ENCODE measurements around the gene ADAM22. TPM values are rescaled to one million over a fixed set of nuclear protein-coding genes. Genes with fewer than 3 reads are reported as not detected.

Gene ADAM22
- polyA plus RNA-seq, 3 donors from 2014 or later, result 1.3 to 1.7 TPM; not detected in 1

DNA sequence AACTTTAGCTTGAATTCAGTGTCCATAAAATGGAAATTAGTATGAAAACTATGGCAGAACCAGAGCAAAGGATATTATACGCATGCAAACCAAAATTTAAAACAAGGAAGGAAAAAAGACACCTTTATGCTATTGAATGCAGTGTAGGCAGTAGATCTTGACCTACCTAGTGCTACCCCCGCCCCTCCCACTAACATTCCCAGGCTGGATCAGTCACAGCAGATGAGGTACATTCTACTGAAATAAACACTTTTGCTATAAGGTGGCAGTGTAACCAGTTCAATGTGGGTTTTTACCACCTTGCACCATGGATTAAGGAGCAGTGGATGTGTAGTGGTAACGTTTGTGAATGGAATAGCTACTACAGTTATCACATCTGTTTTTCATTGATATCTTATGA is 257.9 kb downstream of the ADAM22 start:
- no peak for DNase-seq
- Mint-ChIP-seq H3K4me3 (no peak overlapping the region), H3K4me1 (no peaks in the 10 kb centered on the region), H3K9me3 (no peaks in the 10 kb centered on the region), H3K36me3 (no peaks in the 10 kb centered on the region), H3K27ac (no peak overlapping the region), H3K27me3 (ENCODE audit: low read depth in 3 of 3) (no peaks in the 10 kb centered on the region)

DNA sequence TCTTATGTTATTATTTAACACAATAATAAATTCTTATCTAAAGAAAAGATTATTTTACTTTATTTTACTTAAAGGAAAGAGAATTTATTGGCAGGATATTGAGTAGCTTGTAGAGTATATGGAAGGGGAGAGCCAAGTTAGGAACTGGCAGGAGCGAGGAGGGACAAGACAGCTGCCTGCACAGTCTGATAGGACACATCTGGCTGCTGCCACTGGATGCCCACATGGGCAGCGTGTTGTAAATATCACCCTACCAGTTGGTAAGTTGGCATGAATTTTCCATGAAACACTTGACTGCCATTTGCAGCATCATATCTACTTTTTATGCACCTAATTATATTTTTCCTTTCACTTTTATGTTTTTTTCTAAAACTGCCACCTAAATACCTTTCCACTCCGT is 266.2 kb downstream of the ADAM22 start:
- peak overlapping the region in 1 of 6 donors; percentile 23 for H3K27ac Mint-ChIP-seq

DNA sequence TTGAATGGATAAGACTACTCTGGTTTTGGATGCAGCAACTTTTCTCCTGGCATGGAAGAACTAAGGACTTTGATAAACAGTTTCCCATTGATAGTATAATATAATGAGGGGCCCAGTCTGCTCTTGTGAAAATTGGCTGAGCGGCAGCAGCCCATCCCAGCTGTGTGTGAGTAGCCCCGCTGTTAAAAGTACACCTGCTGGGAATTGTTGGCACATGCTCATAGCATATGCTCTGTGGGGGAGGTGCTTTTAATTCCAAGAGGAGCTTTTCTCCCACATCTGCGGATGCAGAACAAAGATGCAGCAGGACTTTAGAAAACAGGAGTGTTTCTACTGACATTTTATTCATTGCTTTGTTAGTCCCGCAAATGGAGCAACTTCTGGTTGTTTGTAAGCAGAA is 266.7 kb downstream of the ADAM22 start:
- no peak for DNase-seq
- Mint-ChIP-seq H3K27me3 (ENCODE audit: low read depth in 3 of 3) (no peaks in the 10 kb centered on the region), H3K27ac (peak overlapping the region in 1 of 6 donors; percentile 23), H3K4me3 (no peak overlapping the region), H3K4me1 (peaks cover 3 to 19% of the 10 kb centered on the region in 2 donors), H3K36me3 (peaks cover 15 to 34% (median 21%) of the 10 kb centered on the region in 3 donors), H3K9me3 (no peaks in the 10 kb centered on the region)

More for the DNA sequence above, 266.2 kb downstream of the ADAM22 start:
- H3K27me3 Mint-ChIP-seq (ENCODE audit: low read depth in 3 of 3), result no peaks in the 10 kb centered on the region
- H3K36me3 Mint-ChIP-seq, result peaks cover 14 to 30% (median 16%) of the 10 kb centered on the region in 3 donors
- no peak for DNase-seq
- peaks cover 3 to 19% of the 10 kb centered on the region in 2 donors for H3K4me1 Mint-ChIP-seq
- H3K4me3 Mint-ChIP-seq, result no peak overlapping the region
- no peaks in the 10 kb centered on the region for H3K9me3 Mint-ChIP-seq

DNA sequence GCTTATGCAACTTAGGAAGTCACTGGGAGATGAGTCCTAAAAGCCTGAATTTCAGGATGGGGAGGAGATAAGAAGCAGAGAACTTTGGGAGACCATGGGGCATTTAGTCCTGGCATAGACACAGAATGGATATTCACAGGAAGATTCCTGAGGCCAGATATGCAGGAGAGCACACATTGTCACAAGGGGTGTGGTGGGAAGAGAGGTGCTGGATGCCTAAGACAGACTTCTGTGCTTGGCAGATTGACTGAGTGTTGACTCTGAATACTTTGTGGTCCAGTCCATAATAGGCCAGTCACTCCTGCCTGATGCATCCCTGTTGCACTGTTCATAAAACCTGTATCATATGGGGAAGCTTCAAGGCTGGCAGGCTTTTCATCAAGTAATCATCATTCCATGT is 267.3 kb downstream of the ADAM22 start:
- H3K4me3 Mint-ChIP-seq, result no peak overlapping the region
- no peaks in the 10 kb centered on the region for H3K9me3 Mint-ChIP-seq
- H3K27ac Mint-ChIP-seq, result peak overlapping the region in 1 of 6 donors; percentile 23
- H3K4me1 Mint-ChIP-seq, result peaks cover 3 to 19% of the 10 kb centered on the region in 2 donors
- H3K27me3 Mint-ChIP-seq (ENCODE audit: low read depth in 3 of 3), result no peaks in the 10 kb centered on the region
- no peak for DNase-seq
- H3K36me3 Mint-ChIP-seq, result peaks cover 20 to 39% (median 24%) of the 10 kb centered on the region in 3 donors

DNA sequence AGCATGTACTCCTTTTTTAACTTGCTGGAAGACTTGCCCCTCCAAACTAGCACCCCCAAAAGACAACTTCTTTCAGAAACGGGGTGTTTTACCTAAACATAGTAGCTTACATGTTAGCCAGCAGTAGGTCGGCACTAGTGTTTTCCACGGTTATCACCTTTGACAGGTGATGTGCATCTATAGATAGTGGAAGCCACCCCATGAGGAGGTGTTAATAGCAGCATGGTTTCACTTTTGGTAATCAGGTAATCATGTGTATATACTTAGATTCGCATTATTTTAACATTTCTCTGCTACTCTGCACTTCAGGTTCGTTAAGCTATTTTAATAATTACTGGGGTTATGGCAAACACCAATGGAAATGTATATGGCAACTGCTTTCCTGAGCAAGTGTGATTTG is 268.2 kb downstream of the ADAM22 start:
- H3K9me3 Mint-ChIP-seq, result no peaks in the 10 kb centered on the region
- H3K4me1 Mint-ChIP-seq, result peaks cover 3 to 19% of the 10 kb centered on the region in 2 donors
- H3K27me3 Mint-ChIP-seq (ENCODE audit: low read depth in 3 of 3), result no peaks in the 10 kb centered on the region
- H3K36me3 Mint-ChIP-seq, result peaks cover 25 to 46% (median 25%) of the 10 kb centered on the region in 3 donors
- no peak overlapping the region for H3K4me3 Mint-ChIP-seq
- H3K27ac Mint-ChIP-seq, result peak overlapping the region in 3 of 6 donors; percentile 20 to 51 (median 43)
- no peak for DNase-seq

DNA sequence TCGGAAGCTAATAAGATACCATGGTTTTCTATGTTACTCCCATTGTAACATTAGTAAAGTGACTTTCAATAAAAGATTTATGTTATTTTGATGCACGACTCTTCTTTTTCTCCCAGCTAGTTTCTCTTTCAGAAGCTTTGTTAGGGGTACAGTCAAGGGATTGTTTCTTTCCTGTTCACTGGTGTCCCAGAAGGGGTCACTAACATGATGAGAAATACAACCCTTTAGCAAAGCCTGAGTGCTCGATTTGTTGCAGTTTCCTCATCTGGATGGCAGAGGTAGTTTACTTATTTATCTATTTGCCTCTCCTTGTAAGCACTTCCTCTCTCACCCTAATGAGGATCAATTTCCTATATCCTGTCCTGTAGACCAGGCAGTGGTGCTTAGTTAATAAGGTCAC is 268.7 kb downstream of the ADAM22 start:
- peak overlapping the region in 2 of 6 donors; percentile 10 to 78 for H3K27ac Mint-ChIP-seq
- DNase-seq, result no peak
- no peak overlapping the region for H3K4me3 Mint-ChIP-seq
- H3K36me3 Mint-ChIP-seq, result peaks cover 28 to 52% (median 28%) of the 10 kb centered on the region in 3 donors
- no peaks in the 10 kb centered on the region for H3K9me3 Mint-ChIP-seq
- peaks cover 3 to 19% of the 10 kb centered on the region in 2 donors for H3K4me1 Mint-ChIP-seq
- H3K27me3 Mint-ChIP-seq (ENCODE audit: low read depth in 3 of 3), result no peaks in the 10 kb centered on the region

DNA sequence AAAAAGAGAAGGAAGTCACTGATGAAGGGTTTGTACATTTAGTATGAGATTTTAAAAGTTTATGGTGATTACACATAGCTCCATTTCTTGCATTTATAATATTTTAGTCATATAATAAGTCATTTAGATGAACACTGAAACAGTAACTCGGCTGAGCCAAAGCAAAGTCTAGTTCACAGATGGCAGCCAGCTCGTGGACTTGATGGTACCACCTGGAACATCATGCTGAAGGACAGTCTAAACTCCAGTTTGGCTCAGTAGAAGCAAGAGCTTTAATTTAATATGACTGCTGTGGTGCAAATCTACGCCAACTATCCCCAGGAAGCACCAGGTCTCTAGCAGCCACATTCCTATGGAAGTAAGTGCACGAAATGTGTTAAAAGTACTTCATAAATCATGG is 269.4 kb downstream of the ADAM22 start:
- DNase-seq, result no peak
- Mint-ChIP-seq H3K27me3 (ENCODE audit: low read depth in 3 of 3) (no peaks in the 10 kb centered on the region), H3K9me3 (no peaks in the 10 kb centered on the region), H3K4me3 (no peak overlapping the region), H3K4me1 (peaks cover 3 to 19% of the 10 kb centered on the region in 2 donors), H3K36me3 (peaks cover 28 to 54% (median 28%) of the 10 kb centered on the region in 3 donors), H3K27ac (peak overlapping the region in 1 of 6 donors; percentile 10)

DNA sequence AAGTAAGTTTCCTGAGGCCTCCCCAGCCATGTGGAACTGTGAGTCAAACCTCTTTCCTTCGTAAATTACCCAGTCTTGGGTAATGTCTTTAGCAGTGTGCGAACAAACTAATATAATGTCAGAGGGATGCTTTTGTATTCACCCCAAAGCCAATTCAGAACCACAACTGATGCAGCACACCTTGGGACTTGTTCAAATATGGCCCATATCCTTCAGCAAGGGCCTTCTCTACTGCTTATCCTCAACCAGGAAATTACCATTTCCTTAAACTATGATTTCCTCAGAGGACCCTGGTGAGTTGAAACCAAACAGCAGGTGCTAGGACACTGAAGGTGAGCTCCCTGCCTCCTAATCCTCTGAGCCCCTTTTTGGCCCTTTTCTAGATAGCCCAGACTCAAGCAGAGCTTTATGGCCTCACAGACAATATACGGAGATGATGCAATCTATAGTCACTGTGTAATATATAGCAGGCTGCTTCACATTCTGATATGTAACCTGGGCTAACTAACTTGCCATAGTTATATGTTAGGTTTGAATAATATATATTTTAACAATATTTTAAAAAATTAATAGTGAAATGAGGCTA is 270.6 kb downstream of the ADAM22 start:
- Mint-ChIP-seq H3K4me1 (peaks cover 3 to 19% of the 10 kb centered on the region in 2 donors), H3K36me3 (peaks cover 33 to 61% (median 35%) of the 10 kb centered on the region in 3 donors), H3K27ac (peak overlapping the region in 2 of 6 donors; percentile 9 to 76), H3K4me3 (no peak overlapping the region), H3K9me3 (no peaks in the 10 kb centered on the region), H3K27me3 (ENCODE audit: low read depth in 3 of 3) (no peaks in the 10 kb centered on the region)
- no peak for DNase-seq

DNA sequence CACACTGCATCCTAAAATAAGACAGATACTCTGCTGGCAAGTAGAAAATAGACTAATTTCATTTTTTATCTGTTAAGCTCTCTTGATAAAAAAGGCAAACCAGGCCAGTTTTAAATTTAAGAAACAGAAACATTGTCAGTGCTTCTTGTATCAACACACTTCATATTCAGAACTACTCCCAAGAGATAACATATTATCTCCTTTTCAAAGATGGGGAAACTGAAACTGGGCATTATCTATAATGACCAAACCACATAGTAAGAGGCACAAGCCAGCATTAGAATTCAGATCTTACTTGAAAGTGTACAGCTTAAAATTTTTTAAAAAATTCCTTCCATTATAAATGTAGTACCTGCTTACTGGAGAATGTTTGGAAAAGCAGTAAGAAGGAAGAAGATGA is 271.1 kb downstream of the ADAM22 start:
- no peaks in the 10 kb centered on the region for H3K9me3 Mint-ChIP-seq
- no peak overlapping the region for H3K27ac Mint-ChIP-seq
- peaks cover 3 to 19% of the 10 kb centered on the region in 2 donors for H3K4me1 Mint-ChIP-seq
- H3K4me3 Mint-ChIP-seq, result no peak overlapping the region
- DNase-seq, result no peak
- no peaks in the 10 kb centered on the region for H3K27me3 Mint-ChIP-seq (ENCODE audit: low read depth in 3 of 3)
- H3K36me3 Mint-ChIP-seq, result peaks cover 33 to 67% (median 35%) of the 10 kb centered on the region in 3 donors

DNA sequence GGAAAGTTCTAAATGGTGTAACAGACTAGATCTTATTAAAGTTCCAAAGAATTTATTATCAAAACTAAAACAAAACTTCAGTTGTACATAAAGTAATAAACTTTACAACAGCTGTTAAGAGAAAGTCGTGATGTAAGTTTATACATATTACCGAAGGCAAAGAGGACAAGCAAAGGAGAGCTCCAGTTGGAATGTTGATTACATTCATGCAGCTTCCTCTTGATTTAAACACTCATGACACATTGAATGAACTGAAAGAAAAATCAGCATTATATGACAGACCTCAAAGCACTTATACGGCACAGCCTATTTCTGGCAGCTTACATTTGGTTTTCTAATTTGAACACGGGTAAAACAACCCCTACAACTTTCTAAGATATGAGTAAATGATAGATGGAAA is 272.2 kb downstream of the ADAM22 start:
- H3K4me3 Mint-ChIP-seq, result no peak overlapping the region
- no peaks in the 10 kb centered on the region for H3K27me3 Mint-ChIP-seq (ENCODE audit: low read depth in 3 of 3)
- H3K9me3 Mint-ChIP-seq, result no peaks in the 10 kb centered on the region
- peaks cover 3 to 19% of the 10 kb centered on the region in 2 donors for H3K4me1 Mint-ChIP-seq
- DNase-seq, result no peak
- H3K27ac Mint-ChIP-seq, result no peak overlapping the region
- peaks cover 29 to 65% (median 35%) of the 10 kb centered on the region in 3 donors for H3K36me3 Mint-ChIP-seq

DNA sequence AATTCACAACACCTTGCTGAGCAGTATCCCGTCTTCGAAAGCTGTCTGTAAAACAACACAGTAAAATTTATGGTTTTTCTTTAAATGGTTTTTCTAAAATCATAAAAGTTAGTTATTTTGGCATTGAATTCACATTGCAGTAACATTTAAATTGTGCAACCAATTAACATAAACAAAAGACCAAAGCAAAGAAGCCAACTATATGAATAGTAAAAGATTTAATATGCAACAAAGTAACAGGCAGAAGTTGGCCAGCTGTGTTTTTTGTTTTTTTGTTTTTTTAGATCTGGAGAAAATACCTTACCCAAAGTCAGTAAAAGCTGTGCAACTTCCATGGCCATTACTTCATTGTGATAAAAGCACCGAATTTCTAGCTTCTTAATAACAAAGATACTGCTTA is 274.5 kb downstream of the ADAM22 start:
- peaks cover 29 to 64% (median 40%) of the 10 kb centered on the region in 3 donors for H3K36me3 Mint-ChIP-seq
- no peak overlapping the region for H3K27ac Mint-ChIP-seq
- H3K4me1 Mint-ChIP-seq, result peaks cover 6 to 10% of the 10 kb centered on the region in 2 donors
- H3K4me3 Mint-ChIP-seq, result no peak overlapping the region
- no peaks in the 10 kb centered on the region for H3K9me3 Mint-ChIP-seq
- no peaks in the 10 kb centered on the region for H3K27me3 Mint-ChIP-seq (ENCODE audit: low read depth in 3 of 3)
- DNase-seq, result no peak

DNA sequence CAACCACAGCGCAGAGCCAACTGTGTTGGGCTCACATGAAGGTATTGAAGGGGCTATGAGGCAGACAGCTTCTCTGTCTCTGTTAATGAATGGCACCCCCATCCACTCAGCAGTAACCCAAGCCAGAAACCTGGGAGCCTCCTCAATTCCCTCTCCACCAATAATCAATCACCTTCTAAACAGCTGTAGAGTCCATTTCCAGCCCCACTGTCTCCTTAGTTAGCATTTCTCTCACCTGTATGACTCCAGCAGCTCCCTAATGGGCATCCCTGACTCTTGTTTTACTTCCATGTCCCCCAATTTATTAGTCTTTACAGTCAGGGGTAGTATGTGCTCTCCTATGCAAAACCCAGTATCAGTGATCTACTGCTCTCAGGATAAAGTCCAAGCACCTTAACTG is 278.9 kb downstream of the ADAM22 start:
- H3K4me1 Mint-ChIP-seq, result peaks cover 25 to 40% of the 10 kb centered on the region in 2 donors
- H3K4me3 Mint-ChIP-seq, result no peak overlapping the region
- no peaks in the 10 kb centered on the region for H3K27me3 Mint-ChIP-seq (ENCODE audit: low read depth in 3 of 3)
- DNase-seq, result no peak
- no peaks in the 10 kb centered on the region for H3K9me3 Mint-ChIP-seq
- H3K36me3 Mint-ChIP-seq, result peaks cover 15 to 45% (median 16%) of the 10 kb centered on the region in 3 donors
- H3K27ac Mint-ChIP-seq, result peak overlapping the region in 2 of 6 donors; percentile 4 to 9

DNA sequence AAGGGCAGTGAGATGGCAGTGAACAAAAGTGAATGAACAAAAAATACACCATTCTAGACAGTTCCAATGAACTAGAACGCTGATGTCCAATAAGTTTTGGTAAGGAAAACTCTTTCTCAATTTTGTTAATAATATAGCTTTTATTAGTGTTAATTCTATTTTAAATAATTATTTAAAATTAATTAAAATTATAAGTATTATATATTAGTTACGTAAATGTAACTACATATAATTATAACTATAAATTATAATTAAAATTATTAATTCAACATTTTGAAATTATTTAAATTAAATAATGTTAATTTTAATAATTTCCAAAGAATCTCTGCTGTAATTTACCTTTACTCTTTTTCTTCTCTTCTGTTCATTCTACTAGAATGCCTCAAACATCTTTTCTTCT is 280.4 kb downstream of the ADAM22 start:
- DNase-seq, result no peak

DNA sequence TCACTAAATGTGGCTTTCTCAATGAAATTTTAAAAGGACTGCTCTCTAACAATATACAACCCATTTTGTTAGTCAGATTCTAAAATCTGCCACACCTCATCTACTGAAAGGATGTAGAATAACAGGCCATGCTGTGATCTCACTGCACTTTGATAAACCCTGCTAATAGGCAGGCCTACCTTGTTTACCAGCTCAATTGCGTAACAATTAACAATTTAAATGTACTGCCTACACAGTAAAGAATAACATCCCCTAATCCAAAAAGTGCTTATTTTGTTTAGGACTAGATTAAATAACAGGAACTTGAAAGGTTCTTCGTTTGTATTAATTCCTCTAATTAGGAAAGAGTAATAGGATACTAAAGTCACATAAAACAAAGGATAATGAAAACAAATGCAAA is 281.2 kb downstream of the ADAM22 start:
- Mint-ChIP-seq H3K27me3 (ENCODE audit: low read depth in 3 of 3) (peaks cover 0 to 2% (median 0%) of the 10 kb centered on the region in 3 donors), H3K4me3 (no peak overlapping the region), H3K4me1 (peaks cover 42 to 59% of the 10 kb centered on the region in 2 donors), H3K27ac (peak overlapping the region in 1 of 6 donors; percentile 37), H3K36me3 (peaks cover 10 to 23% (median 10%) of the 10 kb centered on the region in 3 donors), H3K9me3 (no peaks in the 10 kb centered on the region)
- DNase-seq, result no peak

More for the DNA sequence above, 280.4 kb downstream of the ADAM22 start:
- Mint-ChIP-seq H3K9me3 (no peaks in the 10 kb centered on the region), H3K27me3 (ENCODE audit: low read depth in 3 of 3) (no peaks in the 10 kb centered on the region), H3K4me3 (no peak overlapping the region), H3K36me3 (peaks cover 10 to 31% (median 10%) of the 10 kb centered on the region in 3 donors), H3K4me1 (peaks cover 38 to 55% of the 10 kb centered on the region in 2 donors), H3K27ac (peak overlapping the region in 1 of 6 donors; percentile 26)
